Sciatic nerve (tissue), 1 donor: ENCODE results near the gene MYADML2. TPM values are rescaled to one million over a fixed set of nuclear protein-coding genes. Genes with fewer than 3 reads are reported as not detected.

Experiments
- total RNA-seq: library from RNA; stranded (reverse); fragmentation: NEBNext Ultra II Directional; extraction: Animal tissue kit (Norgen Biotek cat#: 25700); gene quantifications from one replicate; pipeline ENCODE4 v1.2.1, GENCODE V29; 2021
- donor health status: DM: no; HTN: no; CAD: no.

The MYADML2 gene
- total RNA-seq, 1 donor from 2014 or later: not detected

Other genes starting within 250 kb of the MYADML2 start
- gene MRPL12, start 243.9 kb downstream of the MYADML2 start, total RNA-seq: 23.6 TPM
- 23.0 TPM for gene SLC25A10, start 234.9 kb downstream of the MYADML2 start, total RNA-seq
- gene GCGR, start 143.1 kb downstream of the MYADML2 start, total RNA-seq: 7.8 TPM
- 91.5 TPM for gene MCRIP1, start 113.9 kb downstream of the MYADML2 start, total RNA-seq
- not detected for gene PPP1R27, start 112.2 kb downstream of the MYADML2 start, total RNA-seq
- gene P4HB, start 86.7 kb downstream of the MYADML2 start, total RNA-seq: 248 TPM
- 387 TPM for gene ARHGDIA, start 75.9 kb downstream of the MYADML2 start, total RNA-seq
- 45.9 TPM for gene ALYREF, start 55.6 kb downstream of the MYADML2 start, total RNA-seq
- 58.2 TPM for gene ANAPC11, start 55.5 kb downstream of the MYADML2 start, total RNA-seq
- gene NPB, start 45.0 kb downstream of the MYADML2 start, total RNA-seq: 0.80 TPM
- gene PCYT2, start 35.8 kb downstream of the MYADML2 start, total RNA-seq: 34.1 TPM
- 17.7 TPM for gene SIRT7, start 29.1 kb downstream of the MYADML2 start, total RNA-seq
- gene MAFG, start 19.5 kb downstream of the MYADML2 start, total RNA-seq: 27.8 TPM
- gene PYCR1, start 9.9 kb downstream of the MYADML2 start, total RNA-seq: 8.0 TPM
- not detected for gene NOTUM, start 14.0 kb upstream of the MYADML2 start, total RNA-seq
- 32.5 TPM for gene ASPSCR1, start 30.4 kb upstream of the MYADML2 start, total RNA-seq
- 33.6 TPM for gene CENPX, start 75.6 kb upstream of the MYADML2 start, total RNA-seq
- 8.6 TPM for gene LRRC45, start 76.1 kb upstream of the MYADML2 start, total RNA-seq
- gene RAC3, start 84.4 kb upstream of the MYADML2 start, total RNA-seq: 4.0 TPM
- 80.0 TPM for gene DCXR, start 90.5 kb upstream of the MYADML2 start, total RNA-seq
- gene RFNG, start 104.6 kb upstream of the MYADML2 start, total RNA-seq: 42.4 TPM
- gene GPS1, start 104.7 kb upstream of the MYADML2 start, total RNA-seq: 68.2 TPM
- gene DUS1L, start 118.6 kb upstream of the MYADML2 start, total RNA-seq: 57.1 TPM
- 280 TPM for gene FASN, start 151.0 kb upstream of the MYADML2 start, total RNA-seq